Heart left ventricle (tissue), 16 donors: ENCODE measurements around the gene ZNF451. TPM values are rescaled to one million over a fixed set of nuclear protein-coding genes. Genes with fewer than 3 reads are reported as not detected.

Source experiments
- ATAC-seq, 4 donors: fragments of 200-7000 bp; cut with Tn5 transposase; one replicate each; pipeline ENCODE4 v1.9.1; 2020 to 2022; ENCODE audit warnings: moderate library complexity in 4 of 4, mild to moderate bottlenecking in 3 of 4, moderate number of reproducible peaks in 1 of 4
- DNase-seq, 5 donors: peaks; one replicate each; pipeline ENCODE4 v3.0.0-alpha.2; 2020
- H3K27ac ChIP-seq, 12 donors: fragments of 200-600 bp; sonication (generic) in 4 of 12; one replicate each; pipeline versions ENCODE4 v1.5.0 to v1.8.0; 2016 to 2022; ENCODE audit warnings: mild to moderate bottlenecking in 2 of 12
- H3K27me3 ChIP-seq, 9 donors: fragments of 200-600 bp; sonication (generic) in 2 of 9; one replicate each; pipeline versions ENCODE4 v1.5.1 to v1.8.0; 2016 to 2022; ENCODE audit warnings: mild to moderate bottlenecking in 3 of 9
- H3K36me3 ChIP-seq, 9 donors: fragments of 200-600 bp; sonication (generic) in 2 of 9; one replicate each; pipeline versions ENCODE4 v1.5.0 to v1.8.0; 2018 to 2022; ENCODE audit warnings: mild to moderate bottlenecking in 2 of 9
- H3K4me1 ChIP-seq, 12 donors: fragments of 200-600 bp; sonication (generic) in 4 of 12; one replicate each; pipeline versions ENCODE4 v1.5.0 to v1.8.0; 2016 to 2022; ENCODE audit warnings: mild to moderate bottlenecking in 3 of 12
- H3K4me3 ChIP-seq, 12 donors: fragments of 200-600 bp; sonication (generic) in 4 of 12; one replicate each; pipeline versions ENCODE4 v1.5.0 to v1.8.0; 2017 to 2022; ENCODE audit warnings: mild to moderate bottlenecking in 9 of 12, moderate library complexity in 4 of 12
- H3K9me3 ChIP-seq, 12 donors: fragments of 200-600 bp; sonication (generic) in 4 of 12; one replicate each; pipeline versions ENCODE4 v1.5.0 to v1.8.0; 2016 to 2022; ENCODE audit warnings: mild to moderate bottlenecking in 1 of 12
- CTCF ChIP-seq, 12 donors: fragments of 200-600 bp; sonication (generic) in 4 of 12; IDR thresholded peaks; one replicate each; pipeline versions ENCODE4 v1.5.0 to v1.8.0; 2018 to 2022; ENCODE audit warnings: antibody characterized with exemption in 12 of 12, mild to moderate bottlenecking in 5 of 12
- POLR2A ChIP-seq, 2 donors: fragments of 450-650 bp; IDR thresholded peaks; one replicate each; pipeline ENCODE4 v1.6.1; 2017; ENCODE audit warnings: antibody characterized with exemption in 2 of 2, mild to moderate bottlenecking in 2 of 2, moderate library complexity in 2 of 2
- WGBS, 4 donors: extraction: QIAGEN DNeasy Blood & Tissue Kit in 2 of 4; methylation state at CpG; one replicate each; pipeline versions ENCODE4 v1.1.5 to v1.1.7; 2013 to 2018; 5-methylcytosine and 5-hydroxymethylcytosine counted together
- intact Hi-C, 10 donors: fragments of 100-400 bp; cut with DNase I; formaldehyde crosslinking; loops; one replicate each; pipeline versions ENCODE4 v1.11.1 to v1.14.2; 2022
- polyA plus RNA-seq, 2 donors: library from polyadenylated mRNA; stranded (reverse); fragments of 200-250 nt; gene quantifications; one replicate each; pipeline ENCODE4 v1.2.3, GENCODE V29; 2013
- total RNA-seq, 9 donors: library from RNA; depleted of rRNA in 2 of 9; stranded (reverse); fragments of >200 nt in 2 of 9; fragmentation: NEBNext Ultra II Directional in 3 of 9; extraction: Animal tissue kit (Norgen Biotek cat#: 25700) in 3 of 9; gene quantifications; one replicate each; pipeline versions ENCODE4 v1.1.0 to v1.2.4, GENCODE V29; 2016 to 2023
- donor health status: ischemic (EF 13 %, LVEDD 7.1; RV severe dilation, severe dysfunction).
- donor health status: healthy with polysubstance abuse.
- donor health status: DM: no; HTN: yes; CAD: no.
- donor health status: DM: no; HTN: no; CAD: no.
- donor health status: ischemic (EF 25% LVEDD 6.9; RV normal size, moderate dysfunction).
- donor health status: ischemic (EF 25% LVEDD 5.7; RV mildly dilated, moderate dysfunction).
- donor health status: healthy.
- donor health status: DM: yes; HTN: yes; CAD: no.
- donor health status: ischemic (EF 35%, LVEDD 5.7; RV mildly dilated, moderate dysfunction).
- donor health status: nonischemic (EF 11% LVEDD 7.7; RV severe dilation, severe dysfunction).
- donor health status: DM: yes; HTN: yes; CAD: no.
- donor health status: PGD.
- donor health status: ischemic (EF 29% LVEDD 5.4; RV normal size, mild dysfunction).
- donor health status: nonischemic (EF 23%, LVEDD 6.1; RV moderate dilation, normal function).

The ZNF451 gene
- total and polyA plus RNA-seq, 11 donors, result 8.8 to 37.1 (median 21.4) TPM

GRCh38 chr6:57138026-57138425 is 48.0 kb downstream of the ZNF451 start:
- intact Hi-C loops, result no loop called here
- WGBS, 4 donors, result 93 to 97% (median 97%) methylated on average over 11 of the region's 11 CpGs
- Histone ChIP-seq H3K4me1 (no peaks in the 10 kb centered on the region), H3K36me3 (peaks cover 0 to 78% (median 67%) of the 10 kb centered on the region in 9 donors), H3K27ac (no peak overlapping the region), H3K27me3 (no peaks in the 10 kb centered on the region), H3K9me3 (no peaks in the 10 kb centered on the region), H3K4me3 (no peak overlapping the region)
- ATAC-seq (no peak), DNase-seq (no peak)
- no peak for TF ChIP-seq CTCF (IDR thresholded peaks at IDR 0.05)
- TF ChIP-seq POLR2A (IDR thresholded peaks at IDR 0.05), result no peak

- Histone ChIP-seq H3K9me3 (no peaks in the 10 kb centered on the region), H3K27ac (no peak overlapping the region), H3K4me3 (no peak overlapping the region), H3K36me3 (peaks cover 0 to 68% (median 51%) of the 10 kb centered on the region in 9 donors), H3K27me3 (no peaks in the 10 kb centered on the region), H3K4me1 (no peaks in the 10 kb centered on the region)
- no peak for TF ChIP-seq CTCF (IDR thresholded peaks at IDR 0.05)
- intact Hi-C loops, result no loop called here
- 96 to 98% (median 97%) methylated on average over 4 of the region's 4 CpGs for WGBS, 4 donors
- no peak for DNase-seq
- ATAC-seq, result no peak
These were observed 51.6 kb downstream of the ZNF451 start for GRCh38 chr6:57141451-57142177.

- H3K4me3 ChIP-seq, result no peak overlapping the region
- ATAC-seq (no peak), DNase-seq (no peak)
- no peak for TF ChIP-seq CTCF (IDR thresholded peaks at IDR 0.05)
- no peak for TF ChIP-seq POLR2A (IDR thresholded peaks at IDR 0.05)
- 84 to 93% (median 88%) methylated on average over 1 of the region's 1 CpG for WGBS, 4 donors
- no peak overlapping the region for H3K27ac ChIP-seq
- no peaks in the 10 kb centered on the region for H3K4me1 ChIP-seq
- no peaks in the 10 kb centered on the region for H3K9me3 ChIP-seq
- H3K36me3 ChIP-seq, result peaks cover 0 to 68% (median 49%) of the 10 kb centered on the region in 9 donors
- H3K27me3 ChIP-seq, result no peaks in the 10 kb centered on the region
- intact Hi-C loops, result no loop called here
These were observed 52.2 kb downstream of the ZNF451 start for GRCh38 chr6:57142178-57142525.

- ATAC-seq, result no peak
- TF ChIP-seq POLR2A (IDR thresholded peaks at IDR 0.05) (no peak), CTCF (IDR thresholded peaks at IDR 0.05) (no peak)
- Histone ChIP-seq H3K27ac (no peak overlapping the region), H3K36me3 (peaks cover 0 to 76% (median 59%) of the 10 kb centered on the region in 9 donors), H3K9me3 (no peaks in the 10 kb centered on the region), H3K4me3 (no peak overlapping the region), H3K27me3 (no peaks in the 10 kb centered on the region), H3K4me1 (no peaks in the 10 kb centered on the region)
- intact Hi-C loops, result no loop called here
- no peak for DNase-seq
- WGBS, 4 donors, result 93 to 100% (median 97%) methylated on average over 1 of the region's 1 CpG
These were observed 53.7 kb downstream of the ZNF451 start for GRCh38 chr6:57143690-57144089.
